BE2C (cell line): ENCODE results near the gene ANP32E.

Experiments used
- DNase-seq: peaks from one replicate; pipeline ENCODE4 v3.0.0-alpha.2; 2020
- H3K27me3 ChIP-seq: fragments of 250-450 bp; sonication (Bioruptor Pico); 2 replicates; pipeline ENCODE4 v1.5.1; 2020; ENCODE audit warnings: mild to moderate bottlenecking
- H3K36me3 ChIP-seq: fragments of 250-450 bp; sonication (Bioruptor Pico); 2 replicates; pipeline ENCODE4 v1.5.1; 2020; ENCODE audit warnings: mild to moderate bottlenecking
- H3K4me1 ChIP-seq: fragments of 250-450 bp; sonication (Bioruptor Pico); 2 replicates; pipeline ENCODE4 v1.5.1; 2020
- H3K4me3 ChIP-seq: 2 replicates; pipeline ENCODE4 v1.5.1; 2011; ENCODE audit warnings: low read depth, low read length
- H3K9me3 ChIP-seq: fragments of 250-450 bp; sonication (Bioruptor Pico); 2 replicates; pipeline ENCODE4 v1.5.1; 2020
- TF ChIP-seq, protein P1 (sequence below): IDR thresholded peaks from 2 replicates; pipeline ENCODE4 v1.5.1; 2012; ENCODE audit warnings: mild to moderate bottlenecking, low read depth, low read length

Gene ANP32E

GRCh38 chr1:150268340-150268704 is 32.4 kb upstream of the ANP32E start:
- Histone ChIP-seq H3K4me3 (peak overlapping the region; percentile 98), H3K9me3 (no peaks in the 10 kb centered on the region), H3K36me3 (peaks cover 20% of the 10 kb centered on the region), H3K4me1 (no peaks in the 10 kb centered on the region), H3K27me3 (no peaks in the 10 kb centered on the region)
- no peak for DNase-seq
- TF ChIP-seq, protein P1, sequence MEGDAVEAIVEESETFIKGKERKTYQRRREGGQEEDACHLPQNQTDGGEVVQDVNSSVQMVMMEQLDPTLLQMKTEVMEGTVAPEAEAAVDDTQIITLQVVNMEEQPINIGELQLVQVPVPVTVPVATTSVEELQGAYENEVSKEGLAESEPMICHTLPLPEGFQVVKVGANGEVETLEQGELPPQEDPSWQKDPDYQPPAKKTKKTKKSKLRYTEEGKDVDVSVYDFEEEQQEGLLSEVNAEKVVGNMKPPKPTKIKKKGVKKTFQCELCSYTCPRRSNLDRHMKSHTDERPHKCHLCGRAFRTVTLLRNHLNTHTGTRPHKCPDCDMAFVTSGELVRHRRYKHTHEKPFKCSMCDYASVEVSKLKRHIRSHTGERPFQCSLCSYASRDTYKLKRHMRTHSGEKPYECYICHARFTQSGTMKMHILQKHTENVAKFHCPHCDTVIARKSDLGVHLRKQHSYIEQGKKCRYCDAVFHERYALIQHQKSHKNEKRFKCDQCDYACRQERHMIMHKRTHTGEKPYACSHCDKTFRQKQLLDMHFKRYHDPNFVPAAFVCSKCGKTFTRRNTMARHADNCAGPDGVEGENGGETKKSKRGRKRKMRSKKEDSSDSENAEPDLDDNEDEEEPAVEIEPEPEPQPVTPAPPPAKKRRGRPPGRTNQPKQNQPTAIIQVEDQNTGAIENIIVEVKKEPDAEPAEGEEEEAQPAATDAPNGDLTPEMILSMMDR: no peak

DNA sequence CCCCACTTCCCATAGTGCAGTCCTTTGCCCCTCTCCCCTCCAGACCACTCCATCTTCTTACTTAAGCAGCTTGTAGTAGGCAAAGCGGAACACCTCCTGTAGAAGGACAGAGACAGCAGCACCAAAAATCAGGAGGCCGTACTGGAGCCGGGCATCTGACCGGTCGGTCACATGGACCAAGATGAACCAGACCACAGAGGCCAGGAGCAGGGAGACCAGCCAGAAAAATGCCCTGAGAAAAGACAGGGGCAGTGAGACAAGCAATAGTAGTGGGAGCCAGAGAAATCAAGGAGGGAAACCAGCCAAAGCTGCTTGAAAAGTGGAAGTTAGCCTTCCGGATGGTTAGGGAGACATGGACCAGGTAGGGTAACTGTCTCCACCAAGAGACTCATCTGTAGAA is 32.0 kb upstream of the ANP32E start:
- H3K4me3 ChIP-seq: peak overlapping the region; percentile 98
- DNase-seq: no peak
- TF ChIP-seq, protein P1: no peak
- no peaks in the 10 kb centered on the region for H3K27me3 ChIP-seq
- H3K36me3 ChIP-seq: peaks cover 20% of the 10 kb centered on the region
- no peaks in the 10 kb centered on the region for H3K9me3 ChIP-seq
- no peaks in the 10 kb centered on the region for H3K4me1 ChIP-seq

DNA sequence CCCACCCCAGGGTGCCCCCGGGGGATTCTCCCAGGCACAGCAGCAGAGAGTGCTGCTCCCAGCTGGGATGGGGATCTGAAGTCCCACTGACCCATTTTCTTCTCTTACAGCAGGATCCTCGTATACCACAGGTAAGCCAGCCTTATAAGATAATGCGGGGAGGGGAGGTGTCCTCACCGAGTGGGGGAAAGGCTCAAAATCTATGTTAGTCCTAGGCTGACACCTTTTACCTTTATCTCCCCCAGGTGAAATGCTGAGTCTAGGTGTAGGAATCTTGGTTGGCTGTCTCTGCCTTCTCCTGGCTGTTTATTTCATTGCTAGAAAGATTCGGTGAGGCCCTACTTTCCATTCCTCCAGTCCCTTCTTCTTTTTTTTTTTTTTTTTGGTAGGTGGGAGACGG is 27.6 kb upstream of the ANP32E start:
- Histone ChIP-seq H3K9me3 (no peaks in the 10 kb centered on the region), H3K27me3 (no peaks in the 10 kb centered on the region), H3K36me3 (peaks cover 20% of the 10 kb centered on the region), H3K4me3 (no peak overlapping the region), H3K4me1 (no peaks in the 10 kb centered on the region)
- TF ChIP-seq, protein P1: no peak
- DNase-seq: no peak

GRCh38 chr1:150262388-150263320 is 26.7 kb upstream of the ANP32E start:
- DNase-seq: no peak

DNA sequence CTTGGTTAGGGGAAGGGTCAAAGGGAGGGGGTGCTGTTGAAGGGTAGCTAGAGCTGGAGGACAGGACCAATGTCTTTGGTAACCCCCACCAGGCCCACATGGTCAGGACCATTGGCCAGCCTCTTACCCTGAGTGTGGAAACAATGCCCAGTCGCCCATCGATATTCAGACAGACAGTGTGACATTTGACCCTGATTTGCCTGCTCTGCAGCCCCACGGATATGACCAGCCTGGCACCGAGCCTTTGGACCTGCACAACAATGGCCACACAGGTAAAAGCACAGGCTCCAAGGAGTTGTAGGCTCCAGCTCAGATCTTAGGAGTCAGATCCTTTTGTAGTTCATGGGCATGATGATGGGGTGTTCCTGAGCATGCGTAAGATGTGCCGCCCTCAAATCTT is 25.5 kb upstream of the ANP32E start:
- no peaks in the 10 kb centered on the region for H3K9me3 ChIP-seq
- TF ChIP-seq, protein P1: no peak
- peaks cover under 1% of the 10 kb centered on the region for H3K4me1 ChIP-seq
- H3K4me3 ChIP-seq: no peak overlapping the region
- H3K36me3 ChIP-seq: peaks cover 9% of the 10 kb centered on the region
- no peak for DNase-seq
- H3K27me3 ChIP-seq: no peaks in the 10 kb centered on the region

More at GRCh38 chr1:150262388-150263320, 26.7 kb upstream of the ANP32E start:
- no peaks in the 10 kb centered on the region for H3K27me3 ChIP-seq
- no peak overlapping the region for H3K4me3 ChIP-seq
- TF ChIP-seq, protein P1: no peak
- H3K4me1 ChIP-seq: no peaks in the 10 kb centered on the region
- no peaks in the 10 kb centered on the region for H3K9me3 ChIP-seq
- H3K36me3 ChIP-seq: peaks cover 20% of the 10 kb centered on the region
